Sigmoid colon (tissue), 7 donors: ENCODE results near the gene KDM3B. TPM values are rescaled to one million over a fixed set of nuclear protein-coding genes. Genes with fewer than 3 reads are reported as not detected.
"Not testable (repeated sequence)": the region's sequence is repeated elsewhere in the genome, so short reads cannot be mapped to it uniquely, and the experiment has no call there.

Experiments
- DNase-seq: peaks from one replicate; pipeline ENCODE4 v3.0.0-alpha.2; 2019
- H3K27ac ChIP-seq, 4 donors: fragments of 200-600 bp; sonication (generic); one replicate each; pipeline ENCODE4 v1.5.1; 2016 to 2019; ENCODE audit warnings: mild to moderate bottlenecking in 1 of 4
- H3K27me3 ChIP-seq, 3 donors: fragments of 200-600 bp; sonication (generic); one replicate each; pipeline ENCODE4 v1.5.1; 2019; ENCODE audit warnings: mild to moderate bottlenecking in 1 of 3
- H3K36me3 ChIP-seq, 4 donors: fragments of 200-600 bp; sonication (generic); one replicate each; pipeline ENCODE4 v1.5.1; 2016 to 2019
- H3K4me1 ChIP-seq, 4 donors: fragments of 200-600 bp; sonication (generic); one replicate each; pipeline ENCODE4 v1.5.1; 2017 to 2019
- H3K4me3 ChIP-seq, 4 donors: fragments of 200-600 bp; sonication (generic); one replicate each; pipeline ENCODE4 v1.5.1; 2017 to 2019; ENCODE audit warnings: mild to moderate bottlenecking in 2 of 4, moderate library complexity in 1 of 4
- H3K9me3 ChIP-seq, 4 donors: fragments of 200-600 bp in 3 of 4; sonication (generic) in 3 of 4; one replicate each; pipeline versions ENCODE4 v1.5.1 to v1.6.1; 2013 to 2019
- EP300 ChIP-seq, 4 donors: sonication (generic); formaldehyde crosslinking; IDR thresholded peaks; one replicate each; pipeline ENCODE4 v1.6.1; 2017; ENCODE audit warnings: antibody characterized with exemption in 4 of 4
- POLR2A ChIP-seq, 2 donors: fragments of 450-650 bp; IDR thresholded peaks; one replicate each; pipeline ENCODE4 v1.6.1; 2016; ENCODE audit warnings: antibody characterized with exemption in 2 of 2, mild to moderate bottlenecking in 2 of 2, moderate library complexity in 2 of 2
- POLR2AphosphoS5 ChIP-seq, 4 donors: sonication (generic); formaldehyde crosslinking; IDR thresholded peaks; one replicate each; pipeline ENCODE4 v1.6.1; 2017; ENCODE audit warnings: antibody characterized with exemption in 4 of 4
- WGBS, 2 donors: extraction: QIAGEN DNeasy Blood & Tissue Kit; methylation state at CpG; one replicate each; pipeline ENCODE4 v1.1.7; 2013; 5-methylcytosine and 5-hydroxymethylcytosine counted together
- intact Hi-C: fragments of 100-400 bp; cut with DNase I; formaldehyde crosslinking; loops from one replicate; pipeline ENCODE4 v1.15.1; 2023
- polyA plus RNA-seq, 3 donors: library from polyadenylated mRNA; stranded (reverse); fragments of 200-250 nt; gene quantifications; one replicate each; pipeline ENCODE4 v1.2.3, GENCODE V29; 2013
- total RNA-seq, 4 donors: library from RNA; depleted of rRNA; stranded (reverse); fragments of >200 nt; gene quantifications; one replicate each; pipeline ENCODE4 v1.1.0, GENCODE V29; 2016
- TF ChIP-seq, protein P1 (sequence below), 4 experiments: fragments of 450-650 bp in 3 of 4; fragments of 200-600 bp in 1 of 4; IDR thresholded peaks; one replicate each; pipeline ENCODE4 v1.5.1; 2016 to 2019; ENCODE audit warnings: antibody characterized with exemption in 4 of 4, mild to moderate bottlenecking in 3 of 4, moderate library complexity in 2 of 4
- donor health status: healthy with polysubstance abuse.
- donor health status: Bipolar disorder and iron deficiency.
- donor health status: healthy.

Gene KDM3B
- total and polyA plus RNA-seq, 7 donors: 16.2 to 69.6 (median 54.8) TPM

GRCh38 chr5:138410996-138411640 is 58.6 kb downstream of the KDM3B start:
- H3K27ac ChIP-seq, intact Hi-C loops: not testable (repeated sequence)

DNA sequence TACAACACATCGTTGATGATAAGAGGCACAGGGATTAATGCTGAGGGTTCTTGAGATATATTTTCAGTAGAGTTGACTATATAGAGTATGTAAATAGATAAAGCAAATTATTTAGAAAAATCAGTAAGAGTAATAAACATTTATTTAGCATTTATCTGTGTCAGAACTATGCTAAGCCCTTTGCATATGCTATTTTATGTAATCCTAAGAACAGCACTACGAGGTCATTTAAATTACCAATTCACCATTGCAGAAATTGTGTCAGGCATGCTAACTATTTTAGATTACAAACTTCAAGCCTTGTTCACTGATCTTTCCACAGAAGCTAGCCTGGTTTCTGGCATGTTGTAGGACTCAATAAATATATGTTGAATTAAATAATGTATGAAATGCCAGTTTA is 66.0 kb downstream of the KDM3B start:
- H3K9me3 ChIP-seq: no peaks in the 10 kb centered on the region
- intact Hi-C loops: no loop called here
- peaks cover 44 to 96% (median 73%) of the 10 kb centered on the region in 4 donors for H3K36me3 ChIP-seq
- no peak for DNase-seq
- no peaks in the 10 kb centered on the region for H3K27me3 ChIP-seq
- WGBS, 2 donors: 86 to 87% methylated on average over 2 of the region's 2 CpGs
- no peak overlapping the region for H3K4me3 ChIP-seq
- TF ChIP-seq POLR2A (IDR thresholded peaks at IDR 0.05): no peak
- TF ChIP-seq EP300 (IDR thresholded peaks at IDR 0.05): no peak
- TF ChIP-seq POLR2AphosphoS5 (IDR thresholded peaks at IDR 0.05): no peak
- TF ChIP-seq, protein P1, sequence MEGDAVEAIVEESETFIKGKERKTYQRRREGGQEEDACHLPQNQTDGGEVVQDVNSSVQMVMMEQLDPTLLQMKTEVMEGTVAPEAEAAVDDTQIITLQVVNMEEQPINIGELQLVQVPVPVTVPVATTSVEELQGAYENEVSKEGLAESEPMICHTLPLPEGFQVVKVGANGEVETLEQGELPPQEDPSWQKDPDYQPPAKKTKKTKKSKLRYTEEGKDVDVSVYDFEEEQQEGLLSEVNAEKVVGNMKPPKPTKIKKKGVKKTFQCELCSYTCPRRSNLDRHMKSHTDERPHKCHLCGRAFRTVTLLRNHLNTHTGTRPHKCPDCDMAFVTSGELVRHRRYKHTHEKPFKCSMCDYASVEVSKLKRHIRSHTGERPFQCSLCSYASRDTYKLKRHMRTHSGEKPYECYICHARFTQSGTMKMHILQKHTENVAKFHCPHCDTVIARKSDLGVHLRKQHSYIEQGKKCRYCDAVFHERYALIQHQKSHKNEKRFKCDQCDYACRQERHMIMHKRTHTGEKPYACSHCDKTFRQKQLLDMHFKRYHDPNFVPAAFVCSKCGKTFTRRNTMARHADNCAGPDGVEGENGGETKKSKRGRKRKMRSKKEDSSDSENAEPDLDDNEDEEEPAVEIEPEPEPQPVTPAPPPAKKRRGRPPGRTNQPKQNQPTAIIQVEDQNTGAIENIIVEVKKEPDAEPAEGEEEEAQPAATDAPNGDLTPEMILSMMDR (IDR thresholded peaks at IDR 0.05): no peak
- no peaks in the 10 kb centered on the region for H3K4me1 ChIP-seq
- no peak overlapping the region for H3K27ac ChIP-seq

More at GRCh38 chr5:138410996-138411640, 58.6 kb downstream of the KDM3B start:
- not testable (repeated sequence) for DNase-seq, H3K9me3 ChIP-seq, H3K4me3 ChIP-seq, H3K27me3 ChIP-seq, H3K4me1 ChIP-seq
- 92 to 93% methylated on average over 13 of the region's 14 CpGs for WGBS, 2 donors
- H3K36me3 ChIP-seq: peaks cover 9 to 70% (median 22%) of the 10 kb centered on the region in 4 donors
- TF ChIP-seq POLR2AphosphoS5 (IDR thresholded peaks at IDR 0.05): peak in 1 of 4 donors; percentile 14
- TF ChIP-seq, protein P1 (IDR thresholded peaks at IDR 0.05): peak; percentile 16 to 43 (median 33)

DNA sequence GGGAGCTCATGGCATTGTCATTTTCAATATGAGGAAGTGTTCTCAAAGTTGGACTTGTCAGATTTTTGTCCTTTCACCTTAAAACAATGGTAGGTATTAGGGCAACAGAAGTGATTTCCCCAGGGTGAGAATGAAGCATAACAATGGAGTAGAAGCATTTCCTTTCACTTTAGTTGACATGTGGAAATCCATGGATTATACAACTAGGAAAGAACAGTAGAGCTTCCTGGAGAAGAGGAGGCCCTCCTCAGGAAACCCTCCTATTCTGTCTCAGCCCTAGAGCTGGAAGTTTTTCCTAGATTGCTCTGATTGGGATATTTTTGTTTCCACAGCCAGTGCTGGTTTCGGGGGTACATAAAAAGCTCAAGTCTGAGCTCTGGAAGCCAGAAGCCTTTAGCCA is 72.6 kb downstream of the KDM3B start:
- no peaks in the 10 kb centered on the region for H3K27me3 ChIP-seq
- 96 to 99% methylated on average over 1 of the region's 1 CpG for WGBS, 2 donors
- peaks cover 48 to 99% (median 72%) of the 10 kb centered on the region in 4 donors for H3K36me3 ChIP-seq
- DNase-seq: no peak
- no peak for TF ChIP-seq POLR2AphosphoS5 (IDR thresholded peaks at IDR 0.05)
- TF ChIP-seq, protein P1 (IDR thresholded peaks at IDR 0.05): no peak
- TF ChIP-seq EP300 (IDR thresholded peaks at IDR 0.05): no peak
- no peak for TF ChIP-seq POLR2A (IDR thresholded peaks at IDR 0.05)
- H3K9me3 ChIP-seq: no peaks in the 10 kb centered on the region
- no peaks in the 10 kb centered on the region for H3K4me1 ChIP-seq
- H3K4me3 ChIP-seq: no peak overlapping the region
- intact Hi-C loops: no loop called here
- H3K27ac ChIP-seq: no peak overlapping the region

DNA sequence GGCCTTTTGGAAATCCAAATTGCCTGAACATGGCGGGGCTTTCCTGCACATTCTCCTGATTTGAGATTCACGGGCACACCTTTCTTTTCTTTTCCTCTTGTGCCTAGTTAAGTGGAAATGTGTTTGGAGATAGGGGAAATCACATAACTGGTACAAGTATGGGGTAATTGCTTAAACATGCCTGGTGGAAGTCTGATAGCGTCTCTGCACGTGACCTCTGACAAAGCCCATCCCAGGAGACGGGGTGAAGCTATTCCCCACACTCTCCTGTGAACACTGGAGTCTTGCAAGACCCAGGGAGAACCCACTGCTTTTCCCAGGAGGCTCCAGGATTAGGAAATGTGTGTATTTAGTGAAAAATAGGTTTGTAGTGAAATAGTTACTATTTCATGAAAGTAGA is 83.5 kb downstream of the KDM3B start:
- WGBS, 2 donors: 90% methylated on average over 5 of the region's 5 CpGs
- intact Hi-C loops: no loop called here
- DNase-seq: no peak
- H3K36me3 ChIP-seq: peaks cover 26 to 59% (median 48%) of the 10 kb centered on the region in 4 donors
- H3K9me3 ChIP-seq: no peaks in the 10 kb centered on the region
- no peak for TF ChIP-seq POLR2A (IDR thresholded peaks at IDR 0.05)
- H3K27ac ChIP-seq: no peak overlapping the region
- H3K4me3 ChIP-seq: no peak overlapping the region
- H3K27me3 ChIP-seq: no peaks in the 10 kb centered on the region
- peaks cover 0 to 22% (median 18%) of the 10 kb centered on the region in 4 donors for H3K4me1 ChIP-seq

DNA sequence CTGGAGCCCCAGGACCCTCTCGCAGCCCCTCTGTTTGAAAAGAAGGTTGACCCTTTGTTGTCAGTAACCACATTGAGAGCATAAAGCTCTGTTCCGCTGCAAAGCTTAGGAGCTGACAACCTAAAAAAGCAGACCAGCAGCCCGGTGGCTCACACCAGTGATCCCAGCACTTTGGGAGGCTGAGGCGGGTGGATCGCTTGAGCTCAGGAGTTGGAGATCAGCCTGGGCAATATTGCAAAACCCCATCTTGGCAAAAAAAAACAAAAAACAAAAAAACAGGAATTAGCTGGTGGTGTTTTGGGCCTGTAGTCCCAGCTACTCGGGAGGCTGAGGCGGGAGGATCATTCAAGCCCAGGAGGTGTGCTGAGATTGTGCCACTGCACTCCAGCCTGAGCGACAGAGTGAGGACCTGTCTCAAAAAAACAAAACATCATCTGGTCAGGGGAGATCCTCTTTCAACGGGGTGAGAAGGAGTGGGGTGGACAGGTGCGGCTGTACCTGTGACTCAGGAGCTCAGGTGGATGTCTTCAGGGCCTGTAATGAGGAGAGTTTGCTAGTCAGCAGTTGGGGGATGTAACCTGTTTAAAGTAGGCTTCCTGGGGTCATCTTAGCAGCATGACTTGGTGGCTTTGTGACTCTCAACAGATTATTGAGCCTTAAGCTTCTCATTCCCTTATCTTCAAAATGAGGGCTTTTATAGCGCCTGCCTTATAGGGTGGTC is 85.7 kb downstream of the KDM3B start:
- Histone ChIP-seq H3K27me3 (no peaks in the 10 kb centered on the region), H3K4me3 (peak overlapping the region; percentile 6 to 58 (median 50)), H3K9me3 (no peaks in the 10 kb centered on the region), H3K27ac (peak overlapping the region; percentile 40 to 76 (median 72)), H3K36me3 (peaks cover 15 to 37% (median 27%) of the 10 kb centered on the region in 4 donors), H3K4me1 (peaks cover 0 to 22% (median 18%) of the 10 kb centered on the region in 4 donors)
- intact Hi-C loops: no loop called here
- TF ChIP-seq POLR2A (IDR thresholded peaks at IDR 0.05): no peak
- TF ChIP-seq, protein P1 (IDR thresholded peaks at IDR 0.05): no peak
- no peak for TF ChIP-seq EP300 (IDR thresholded peaks at IDR 0.05)
- no peak for TF ChIP-seq POLR2AphosphoS5 (IDR thresholded peaks at IDR 0.05)
- WGBS, 2 donors: 72 to 81% methylated on average over 11 of the region's 11 CpGs
- DNase-seq: no peak
